GM23248 (cell line): Measurements from ENCODE around the gene GPR18. TPM values are rescaled to one million over a fixed set of nuclear protein-coding genes. Genes with fewer than 3 reads are reported as not detected.
A peak's percentile ranks its signal among the peaks of the same experiment; 100 is the strongest.

ENCODE experiments used
- DNase-seq: peaks from one replicate; pipeline ENCODE4 v3.0.0-alpha.2; 2015
- H2AFZ ChIP-seq: fragments of 200-600 bp; sonication (generic); 2 replicates; pipeline ENCODE4 v1.6.1; 2016; ENCODE audit warnings: antibody characterized with exemption
- H3F3A ChIP-seq: fragments of 200-600 bp; sonication (generic); 2 replicates; pipeline ENCODE4 v1.6.1; 2016; ENCODE audit warnings: mild to moderate bottlenecking, antibody characterized with exemption, mixed run types; ENCODE audit not compliant: insufficient read depth
- H3K27ac ChIP-seq: fragments of 200-600 bp; sonication (generic); 2 replicates; pipeline ENCODE4 v1.5.1; 2016; ENCODE audit warnings: mild to moderate bottlenecking
- H3K27me3 ChIP-seq: fragments of 200-600 bp; sonication (generic); replicated peaks from 2 replicates; pipeline ENCODE4 v1.6.1; 2016; ENCODE audit warnings: mild to moderate bottlenecking; ENCODE audit not compliant: insufficient read depth
- H3K36me3 ChIP-seq: fragments of 200-600 bp; sonication (generic); 2 replicates; pipeline ENCODE4 v1.6.1; 2016; ENCODE audit warnings: low read depth, mild to moderate bottlenecking
- H3K4me1 ChIP-seq: fragments of 200-600 bp; sonication (generic); 2 replicates; pipeline ENCODE4 v1.6.1; 2016; ENCODE audit warnings: mild to moderate bottlenecking; ENCODE audit not compliant: insufficient read depth
- H3K4me2 ChIP-seq: fragments of 200-600 bp; sonication (generic); one replicate; pipeline ENCODE4 v1.6.1; 2016; ENCODE audit warnings: mild to moderate bottlenecking; ENCODE audit not compliant: unreplicated experiment
- H3K4me3 ChIP-seq: fragments of 200-600 bp; sonication (generic); 2 replicates; pipeline ENCODE4 v1.5.1; 2016; ENCODE audit warnings: mild to moderate bottlenecking
- H3K79me2 ChIP-seq: fragments of 200-600 bp; sonication (generic); 2 replicates; pipeline ENCODE4 v1.6.1; 2016; ENCODE audit warnings: mild to moderate bottlenecking; ENCODE audit not compliant: insufficient read depth
- H3K9ac ChIP-seq: fragments of 200-600 bp; sonication (generic); 2 replicates; pipeline ENCODE4 v1.6.1; 2016; ENCODE audit warnings: mild to moderate bottlenecking
- H3K9me2 ChIP-seq: fragments of 200-600 bp; sonication (generic); 2 replicates; pipeline ENCODE4 v1.6.1; 2016; ENCODE audit warnings: mixed run types, mild to moderate bottlenecking, moderate library complexity; ENCODE audit not compliant: insufficient read depth
- H3K9me3 ChIP-seq: fragments of 200-600 bp; sonication (generic); one replicate; pipeline ENCODE4 v1.6.1; 2017; ENCODE audit warnings: low read depth
- H4K20me1 ChIP-seq: fragments of 200-600 bp; sonication (generic); 2 replicates; pipeline ENCODE4 v1.6.0; 2016; ENCODE audit not compliant: insufficient read depth
- EZH2 ChIP-seq: fragments of 200-600 bp; sonication (generic); IDR thresholded peaks from 2 replicates; pipeline ENCODE4 v1.6.1; 2018; ENCODE audit warnings: antibody characterized with exemption, mild to moderate bottlenecking; ENCODE audit not compliant: insufficient read depth, poor library complexity, severe bottlenecking
- EZH2phosphoT487 ChIP-seq: fragments of 200-600 bp; sonication (generic); IDR thresholded peaks from 2 replicates; pipeline ENCODE4 v1.6.1; 2018; ENCODE audit warnings: antibody characterized with exemption, moderate library complexity, mild to moderate bottlenecking, low read depth; ENCODE audit not compliant: insufficient read depth
- WGBS, 2 experiments: methylation state at CpG; one replicate each; pipeline ENCODE4 v1.1.6; 2015 to 2017; ENCODE audit warnings: low lambda C conversion rate in 2 of 2, low coverage in 1 of 2; ENCODE audit errors: missing lambda C conversion rate in 2 of 2; 5-methylcytosine and 5-hydroxymethylcytosine counted together
- in situ Hi-C: fragments of 300-500 bp; cut with MboI; formaldehyde crosslinking; loops from 2 replicates; pipeline ENCODE4 v1.15.0; 2020
- polyA plus RNA-seq: library from polyadenylated mRNA; unstranded; fragments of >200 nt; fragmentation: Nextera tagmentation; extraction: Ambion mirVana; gene quantifications from 2 replicates; pipeline ENCODE4 v1.2.1, GENCODE V29; 2016
- total RNA-seq: library from RNA; depleted of rRNA; stranded (reverse); fragments of >200 nt; shearing (Covaris generic); gene quantifications from 2 replicates; pipeline ENCODE4 v1.2.3, GENCODE V29; 2014

GPR18 gene
- total and polyA plus RNA-seq, 2 experiments from 2014 or later = 0.46 TPM; not detected in 1

- no peaks in the 10 kb centered on the region for H3F3A ChIP-seq
- H2AFZ ChIP-seq = no peak overlapping the region
- H3K79me2 ChIP-seq = peaks cover 3% of the 10 kb centered on the region; the same call in 1 of the 2 replicates
- H3K9me2 ChIP-seq = no peaks in the 10 kb centered on the region
- H3K4me3 ChIP-seq = no peak overlapping the region
- peaks cover 26% of the 10 kb centered on the region for H3K4me1 ChIP-seq
- H3K9me3 ChIP-seq = no peaks in the 10 kb centered on the region
- H3K27ac ChIP-seq = peak overlapping the region; percentile 19
- 48 to 52% methylated on average over 3 of the region's 3 CpGs for WGBS, 2 experiments
- H3K9ac ChIP-seq = no peak overlapping the region
- no peaks in the 10 kb centered on the region for H3K36me3 ChIP-seq
- no peaks in the 10 kb centered on the region for H3K27me3 ChIP-seq
- peak; percentile 69 for DNase-seq
- TF ChIP-seq EZH2 (no peak), EZH2phosphoT487 (no peak)
- peak overlapping the region; percentile 33 for H3K4me2 ChIP-seq
- H4K20me1 ChIP-seq = no peaks in the 10 kb centered on the region
- in situ Hi-C loops = no loop called here
Observed at GRCh38 chr13:99256709-99257108, 1.5 kb downstream of the GPR18 start.

- Histone ChIP-seq H3K27me3 (no peaks in the 10 kb centered on the region), H2AFZ (no peak overlapping the region), H4K20me1 (no peaks in the 10 kb centered on the region), H3K4me3 (no peak overlapping the region), H3K9ac (no peak overlapping the region), H3K4me2 (peak overlapping the region; percentile 33), H3F3A (no peaks in the 10 kb centered on the region), H3K4me1 (peaks cover 26% of the 10 kb centered on the region), H3K79me2 (peaks cover 3% of the 10 kb centered on the region; the same call in 1 of the 2 replicates), H3K27ac (peak overlapping the region; percentile 19), H3K9me2 (no peaks in the 10 kb centered on the region), H3K9me3 (no peaks in the 10 kb centered on the region), H3K36me3 (no peaks in the 10 kb centered on the region)
- no peak for DNase-seq
- TF ChIP-seq EZH2 = no peak
- no peak for TF ChIP-seq EZH2phosphoT487
- in situ Hi-C loops = no loop called here
- WGBS, 2 experiments = 98 to 100% methylated on average over 2 of the region's 2 CpGs
Observed at GRCh38 chr13:99256283-99256682, 1.9 kb downstream of the GPR18 start.

GRCh38 chr13:99255271-99255670 lies 2.9 kb downstream of the GPR18 start:
- H3K9me2 ChIP-seq = no peaks in the 10 kb centered on the region
- H3K4me1 ChIP-seq = peaks cover 23% of the 10 kb centered on the region
- in situ Hi-C loops = no loop called here
- H3K9me3 ChIP-seq = no peaks in the 10 kb centered on the region
- H3K27me3 ChIP-seq = no peaks in the 10 kb centered on the region
- TF ChIP-seq EZH2phosphoT487 (no peak), EZH2 (no peak)
- H3K27ac ChIP-seq = no peak overlapping the region
- H3K36me3 ChIP-seq = no peaks in the 10 kb centered on the region
- H3F3A ChIP-seq = no peaks in the 10 kb centered on the region
- no peak overlapping the region for H2AFZ ChIP-seq
- no peak for DNase-seq
- no peak overlapping the region for H3K9ac ChIP-seq
- WGBS, 2 experiments = 73 to 75% methylated on average over 10 of the region's 10 CpGs
- H3K79me2 ChIP-seq = 0 out of 2 replicates have a peak, but pooled peaks cover 12% of the 10 kb centered on the region
- no peak overlapping the region for H3K4me2 ChIP-seq
- no peaks in the 10 kb centered on the region for H4K20me1 ChIP-seq
- no peak overlapping the region for H3K4me3 ChIP-seq

- Histone ChIP-seq H3K9me2 (no peaks in the 10 kb centered on the region), H2AFZ (no peak overlapping the region), H3F3A (no peaks in the 10 kb centered on the region), H4K20me1 (no peaks in the 10 kb centered on the region), H3K79me2 (0 out of 2 replicates have a peak, but pooled peaks cover 12% of the 10 kb centered on the region), H3K9me3 (no peaks in the 10 kb centered on the region), H3K27ac (no peak overlapping the region), H3K9ac (no peak overlapping the region), H3K4me3 (no peak overlapping the region), H3K4me1 (peaks cover 19% of the 10 kb centered on the region), H3K36me3 (no peaks in the 10 kb centered on the region), H3K27me3 (no peaks in the 10 kb centered on the region), H3K4me2 (no peak overlapping the region)
- in situ Hi-C loops = no loop called here
- WGBS, 2 experiments = 83 to 84% methylated on average over 14 of the region's 14 CpGs
- no peak for DNase-seq
- TF ChIP-seq EZH2 (no peak), EZH2phosphoT487 (no peak)
Observed at GRCh38 chr13:99254830-99255229, 3.3 kb downstream of the GPR18 start.

GRCh38 chr13:99251921-99252320 lies 6.3 kb downstream of the GPR18 start:
- no peaks in the 10 kb centered on the region for H3F3A ChIP-seq
- DNase-seq = no peak
- no peaks in the 10 kb centered on the region for H3K27me3 ChIP-seq
- TF ChIP-seq EZH2 (no peak), EZH2phosphoT487 (no peak)
- no peaks in the 10 kb centered on the region for H3K9me3 ChIP-seq
- 96 to 98% methylated on average over 4 of the region's 4 CpGs for WGBS, 2 experiments
- H3K9ac ChIP-seq = no peak overlapping the region
- H2AFZ ChIP-seq = no peak overlapping the region
- H3K36me3 ChIP-seq = no peaks in the 10 kb centered on the region
- no peak overlapping the region for H3K27ac ChIP-seq
- no peaks in the 10 kb centered on the region for H4K20me1 ChIP-seq
- H3K4me3 ChIP-seq = no peak overlapping the region
- H3K79me2 ChIP-seq = 0 out of 2 replicates have a peak, but pooled peaks cover 8% of the 10 kb centered on the region
- no peak overlapping the region for H3K4me2 ChIP-seq
- peaks cover 12% of the 10 kb centered on the region for H3K4me1 ChIP-seq
- no peaks in the 10 kb centered on the region for H3K9me2 ChIP-seq
- in situ Hi-C loops = no loop called here
